Activated CD8-positive, alpha-beta memory T cell treated with anti-CD3 and anti-CD28 coated beads, Interleukin-2, amount 50 U/mL, for 1 hour (primary cell): ENCODE measurements around the gene SAMHD1.
"Not testable (repeated sequence)": the region's sequence is repeated elsewhere in the genome, so short reads cannot be mapped to it uniquely, and the experiment has no call there.

Experiments used
- DNase-seq: peaks from one replicate; pipeline ENCODE4 v3.0.0-alpha.2; 2020; ENCODE audit errors: extremely low read depth

SAMHD1 gene

DNA sequence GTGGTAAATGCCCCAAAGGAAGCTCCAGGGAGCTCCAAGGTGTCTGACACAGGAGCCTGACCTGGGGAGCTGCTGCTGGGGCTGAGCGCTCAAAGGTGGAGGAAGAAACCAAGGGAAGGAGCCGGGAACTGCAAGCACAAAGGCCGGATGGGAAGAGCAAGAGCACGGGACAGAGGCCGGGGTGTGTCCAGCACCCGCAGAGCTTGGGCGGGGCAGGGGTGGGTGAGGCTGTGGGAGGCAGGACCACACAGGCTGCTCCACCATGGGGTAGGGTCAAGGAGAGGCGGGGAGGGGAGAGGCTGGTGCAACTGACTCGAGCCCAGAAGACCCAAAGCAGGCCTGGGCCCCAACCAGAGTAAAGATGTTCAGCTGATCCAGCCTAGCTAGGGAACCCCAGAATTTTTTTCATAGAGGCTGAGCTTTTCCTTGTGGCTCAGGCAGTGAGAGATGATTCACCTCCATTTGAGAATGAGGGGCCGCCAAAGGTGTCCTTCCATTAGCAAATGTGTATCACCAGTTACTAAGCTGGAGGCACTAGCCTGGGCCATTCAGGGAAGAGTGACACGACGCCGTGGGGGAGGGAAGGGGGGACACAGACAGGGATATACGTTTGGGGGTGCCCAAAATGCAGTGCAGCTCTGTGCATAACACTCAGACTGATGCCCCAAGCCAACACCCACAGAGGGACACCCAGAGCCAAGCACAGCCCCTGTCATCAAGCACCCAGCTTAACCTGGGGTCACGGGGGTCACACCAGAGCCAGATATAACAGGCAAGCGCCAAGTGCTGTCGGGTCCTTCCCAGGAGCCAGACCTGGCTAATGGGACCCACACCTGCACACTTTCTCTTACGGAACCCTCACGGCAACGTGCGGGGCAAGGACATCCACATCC, 96.9 kb downstream of the SAMHD1 start:
- DNase-seq = no peak

DNA sequence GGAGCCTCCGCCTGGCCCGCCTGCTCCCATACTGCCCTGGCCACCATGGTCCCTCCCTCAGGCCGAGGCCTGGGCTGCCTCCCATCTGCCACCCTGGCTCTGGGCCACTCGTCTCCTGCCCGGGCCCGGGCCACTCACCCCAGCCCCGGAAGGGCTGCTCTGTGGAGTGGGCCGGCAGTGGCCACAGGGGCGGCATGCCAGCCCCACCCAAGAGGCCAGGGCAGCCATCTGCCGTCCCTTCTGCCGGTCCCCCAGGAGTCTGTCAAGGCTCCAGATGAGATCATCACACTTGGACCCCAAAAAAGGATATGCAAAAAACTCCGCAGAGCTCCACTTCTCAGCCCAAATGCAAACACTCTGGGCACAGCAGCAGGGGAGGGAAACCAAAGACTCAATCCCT, 99.3 kb downstream of the SAMHD1 start:
- DNase-seq = no peak

DNA sequence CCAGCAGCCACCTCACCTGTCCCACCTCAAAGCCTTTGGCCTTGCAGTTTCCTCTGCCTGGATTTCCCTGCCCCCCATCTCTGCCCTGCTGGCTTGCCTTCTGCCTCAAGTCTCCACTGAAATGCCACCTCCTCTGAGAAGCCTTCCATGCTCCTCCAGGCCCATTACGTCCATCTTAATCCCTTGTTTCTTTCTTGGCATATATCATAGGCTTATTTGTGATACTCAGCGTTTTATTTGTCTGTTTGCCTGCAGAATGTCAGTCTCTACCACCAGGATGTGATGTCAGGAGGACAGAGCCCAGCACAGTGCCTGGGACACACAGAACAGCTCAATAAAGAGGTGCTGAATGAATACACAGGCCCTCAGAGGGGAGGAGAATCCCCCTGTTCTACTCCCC, 100.0 kb downstream of the SAMHD1 start:
- DNase-seq = no peak

DNA sequence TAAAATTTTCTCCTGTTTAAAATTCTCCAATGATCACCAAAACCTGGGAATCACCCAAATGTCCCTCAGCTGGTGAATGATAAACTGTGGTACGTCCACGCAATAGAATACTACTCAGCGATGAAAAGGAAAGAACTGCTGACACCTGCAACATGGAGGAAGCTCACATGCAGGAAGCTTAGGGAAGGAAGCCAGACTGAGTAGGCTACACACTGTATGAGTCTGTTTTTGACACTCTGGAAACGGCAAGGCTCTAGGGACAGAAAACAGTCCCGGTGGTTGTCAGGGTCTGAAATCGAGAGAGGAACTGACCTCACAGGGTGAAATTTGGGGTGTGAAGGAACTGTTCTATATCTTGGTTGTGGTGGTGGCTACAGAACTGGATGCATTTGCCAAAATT, 100.7 kb downstream of the SAMHD1 start:
- no peak for DNase-seq

DNA sequence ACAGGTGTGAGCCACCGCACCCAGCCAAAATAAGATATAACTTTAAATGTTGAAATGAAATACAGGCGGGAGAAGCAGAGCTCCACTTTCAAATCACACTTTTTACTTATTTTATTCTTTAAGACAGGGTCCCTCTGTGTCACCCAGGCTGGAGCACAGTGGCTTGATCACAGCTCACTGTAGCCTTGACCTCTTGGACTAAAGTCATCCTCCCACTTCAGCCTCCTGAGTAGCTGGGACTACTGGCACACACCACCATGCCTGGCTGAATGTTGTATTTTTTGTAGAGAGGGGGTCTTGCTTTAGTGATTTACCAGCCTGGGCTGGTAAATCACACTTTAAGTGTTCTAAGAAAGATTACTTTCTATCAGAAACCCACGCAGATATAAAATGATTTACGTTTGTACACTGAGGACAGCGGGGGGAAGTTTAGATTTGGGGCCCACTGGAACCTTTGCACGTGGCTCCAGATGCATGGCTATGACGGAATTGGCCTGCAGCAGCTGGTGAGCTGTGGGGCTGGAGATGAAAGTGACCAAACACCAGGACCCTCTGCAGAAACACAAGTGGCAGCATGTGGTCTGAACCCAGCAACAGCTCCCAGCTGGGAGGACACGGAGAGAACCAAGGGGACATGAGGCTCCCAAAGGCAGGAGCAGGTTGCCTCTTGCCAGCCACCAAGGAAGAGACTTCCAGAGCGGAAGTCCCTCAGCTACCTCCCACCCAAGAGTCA, 102.0 kb downstream of the SAMHD1 start:
- no peak for DNase-seq

DNA sequence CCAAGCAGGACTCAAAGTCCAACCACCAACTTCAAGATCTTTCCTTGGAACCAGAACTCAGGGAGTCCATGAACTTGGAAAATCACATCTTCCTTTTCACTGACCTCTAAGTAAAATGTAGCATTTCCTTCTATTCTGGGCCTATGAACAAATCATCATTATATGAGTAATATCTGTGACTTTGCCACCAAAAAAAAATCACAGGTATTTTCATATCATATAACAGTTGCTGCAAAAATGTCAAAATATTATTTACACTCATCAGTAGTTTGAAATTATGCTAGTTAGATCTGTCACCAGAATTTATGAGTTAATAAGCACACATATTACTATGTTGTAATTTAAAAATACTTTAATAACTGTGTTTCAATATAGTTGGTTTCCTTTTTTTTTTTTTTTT, 102.8 kb downstream of the SAMHD1 start:
- no peak for DNase-seq

DNA sequence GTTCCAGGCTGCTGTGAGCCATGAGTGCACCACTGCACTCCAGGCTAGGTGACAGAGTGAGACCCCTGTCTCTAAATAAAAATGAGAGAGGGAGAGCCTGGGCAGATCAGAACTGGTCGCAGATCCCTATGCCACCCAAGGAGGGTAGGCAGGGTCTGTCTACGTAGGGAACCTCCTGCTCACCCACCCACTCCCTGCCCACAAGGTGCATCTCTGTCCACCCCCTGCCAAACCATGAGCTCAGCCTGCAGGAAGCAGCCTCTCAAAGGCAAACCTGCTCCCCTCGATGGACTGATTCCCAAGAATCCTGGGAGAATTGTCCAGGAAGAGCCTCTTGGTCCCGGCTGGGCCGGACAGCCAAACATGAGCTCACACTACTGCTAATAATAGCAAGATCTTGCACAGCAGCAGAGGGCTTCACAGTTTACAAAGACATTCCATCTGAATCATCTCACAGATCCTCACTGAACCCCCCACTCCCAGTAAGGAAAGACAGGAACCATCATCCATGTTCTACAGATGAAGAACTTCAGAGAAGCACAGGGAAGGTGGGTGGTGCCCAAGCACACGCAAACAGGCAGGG, 103.3 kb downstream of the SAMHD1 start:
- DNase-seq = no peak

DNA sequence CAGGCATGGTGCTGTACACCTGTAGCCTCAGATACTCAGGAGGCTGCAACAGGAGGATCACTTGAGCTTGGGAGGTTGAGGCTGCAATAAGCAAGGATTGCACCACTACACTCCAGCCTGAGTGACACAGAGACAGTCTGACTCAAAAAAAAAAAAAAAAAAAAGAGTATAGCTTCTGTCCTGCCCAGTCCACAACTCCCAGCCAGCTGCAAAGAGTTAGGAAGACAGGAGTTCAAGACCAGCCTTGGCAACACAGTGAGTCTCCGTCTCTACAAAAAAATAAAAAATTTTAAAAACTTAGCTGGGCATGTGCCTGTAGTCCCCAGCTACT, 103.8 kb downstream of the SAMHD1 start:
- DNase-seq = no peak

DNA sequence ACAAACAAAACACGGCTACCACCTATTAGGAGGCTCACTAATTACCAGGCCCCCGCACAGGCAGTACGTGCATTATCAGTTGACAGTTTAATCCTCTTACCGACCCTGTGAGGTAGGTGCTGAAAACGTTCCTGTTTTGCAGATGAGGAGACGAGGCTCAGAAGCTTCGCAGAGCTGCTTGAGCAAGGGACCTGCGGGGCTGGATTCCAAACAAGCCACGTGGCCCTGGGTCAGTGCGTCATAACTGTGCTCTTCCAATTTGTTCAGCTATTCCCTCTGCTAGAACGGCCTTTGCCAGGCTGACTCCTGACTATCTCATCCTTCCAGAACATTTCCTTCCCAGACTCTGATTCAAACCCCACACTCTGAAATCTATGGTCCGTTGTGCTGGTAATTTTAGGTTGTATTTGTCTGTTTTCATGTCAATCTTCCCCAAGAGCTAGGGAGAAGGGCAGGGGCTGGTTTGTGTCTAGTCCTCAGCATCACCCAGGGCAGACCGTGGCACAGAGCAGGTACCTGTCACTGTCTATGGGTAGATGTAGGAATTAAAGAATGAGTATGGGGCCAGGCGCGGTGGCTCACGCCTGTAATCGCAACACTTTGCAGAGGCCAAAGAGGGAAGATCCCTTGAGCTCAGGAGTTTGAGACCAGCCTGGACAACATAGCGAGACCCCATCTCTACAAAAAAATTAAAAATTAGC, 104.3 kb downstream of the SAMHD1 start:
- no peak for DNase-seq

DNA sequence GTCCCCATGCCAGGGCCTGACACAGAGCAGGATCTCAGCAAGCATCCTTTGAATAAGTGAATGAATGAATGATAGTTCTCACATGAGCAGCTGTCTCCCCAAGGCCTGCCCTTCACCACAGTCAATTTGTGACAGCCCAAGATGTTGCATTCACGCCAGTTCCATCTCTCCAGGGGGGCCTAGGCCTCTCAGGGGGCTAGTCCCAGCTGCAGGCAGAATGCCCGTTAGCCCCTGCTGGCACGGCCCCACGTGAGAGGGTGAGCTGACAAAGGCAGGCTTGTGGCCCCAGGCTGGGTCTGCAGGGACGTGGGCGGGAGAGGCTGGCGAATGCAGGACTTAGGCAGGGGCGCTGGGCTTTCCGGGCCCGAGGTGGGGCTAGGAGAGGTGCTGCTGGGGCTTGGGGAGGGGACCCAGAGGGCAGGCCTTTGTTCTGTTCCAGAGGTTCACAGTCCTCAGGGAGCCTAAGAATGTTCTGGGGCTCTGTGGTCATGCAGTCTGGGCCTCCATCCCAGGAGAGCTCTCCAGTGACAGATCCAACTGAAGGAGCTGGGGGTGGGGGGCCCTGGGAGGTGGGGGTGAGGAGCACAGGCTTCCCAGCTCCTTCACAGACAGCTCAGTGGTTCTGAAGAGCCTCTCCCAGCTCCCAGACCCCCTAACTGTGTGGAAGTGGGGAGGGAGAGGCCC, 106.1 kb downstream of the SAMHD1 start:
- no peak for DNase-seq

DNA sequence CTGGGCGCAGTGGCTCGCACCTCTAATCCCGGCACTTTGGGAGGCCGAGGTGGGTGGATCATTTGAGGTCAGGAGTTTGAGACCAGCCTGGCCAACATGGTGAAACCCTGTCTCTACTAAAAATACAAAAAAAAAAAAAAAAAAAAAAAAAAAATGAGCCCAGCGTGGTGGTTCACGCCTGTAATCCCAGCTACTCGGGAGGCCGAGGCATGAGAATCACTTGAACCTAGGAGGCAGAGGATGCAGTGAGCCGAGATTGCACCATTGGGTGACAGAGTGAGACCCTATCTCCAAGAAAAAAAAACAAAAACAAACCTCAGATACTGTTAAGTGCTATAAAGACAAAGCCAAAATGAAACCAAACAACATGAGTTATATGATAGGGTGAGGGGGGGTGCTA, 110.5 kb downstream of the SAMHD1 start:
- DNase-seq = not testable (repeated sequence)
